Measurements from ENCODE around the gene TACC2.
"Not testable (repeated sequence)": the region's sequence is repeated elsewhere in the genome, so short reads cannot be mapped to it uniquely, and the experiment has no call there.

DNA sequence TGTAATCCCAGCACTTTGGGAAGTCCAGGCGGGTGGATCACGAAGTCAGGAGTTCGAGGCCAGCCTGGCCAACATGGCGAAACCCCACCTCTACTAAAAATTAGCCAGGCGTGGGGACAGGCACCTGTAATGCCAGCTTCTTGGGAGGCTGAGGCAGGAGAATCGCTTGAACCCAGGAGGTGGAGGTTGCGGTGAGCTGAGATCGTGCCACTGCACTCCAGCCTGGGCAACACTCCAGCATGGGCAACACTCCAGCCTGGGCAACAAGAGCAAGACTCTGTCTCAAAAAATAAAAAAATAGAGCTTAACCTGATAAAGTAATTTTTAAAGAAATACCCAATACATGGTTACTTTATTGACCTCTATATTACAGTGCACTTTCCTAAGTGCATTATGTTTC lies 19.9 kb upstream of the TACC2 start:
- TF ChIP-seq, protein P1, sequence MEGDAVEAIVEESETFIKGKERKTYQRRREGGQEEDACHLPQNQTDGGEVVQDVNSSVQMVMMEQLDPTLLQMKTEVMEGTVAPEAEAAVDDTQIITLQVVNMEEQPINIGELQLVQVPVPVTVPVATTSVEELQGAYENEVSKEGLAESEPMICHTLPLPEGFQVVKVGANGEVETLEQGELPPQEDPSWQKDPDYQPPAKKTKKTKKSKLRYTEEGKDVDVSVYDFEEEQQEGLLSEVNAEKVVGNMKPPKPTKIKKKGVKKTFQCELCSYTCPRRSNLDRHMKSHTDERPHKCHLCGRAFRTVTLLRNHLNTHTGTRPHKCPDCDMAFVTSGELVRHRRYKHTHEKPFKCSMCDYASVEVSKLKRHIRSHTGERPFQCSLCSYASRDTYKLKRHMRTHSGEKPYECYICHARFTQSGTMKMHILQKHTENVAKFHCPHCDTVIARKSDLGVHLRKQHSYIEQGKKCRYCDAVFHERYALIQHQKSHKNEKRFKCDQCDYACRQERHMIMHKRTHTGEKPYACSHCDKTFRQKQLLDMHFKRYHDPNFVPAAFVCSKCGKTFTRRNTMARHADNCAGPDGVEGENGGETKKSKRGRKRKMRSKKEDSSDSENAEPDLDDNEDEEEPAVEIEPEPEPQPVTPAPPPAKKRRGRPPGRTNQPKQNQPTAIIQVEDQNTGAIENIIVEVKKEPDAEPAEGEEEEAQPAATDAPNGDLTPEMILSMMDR (IDR thresholded peaks at IDR 0.05; ENCODE audit: insufficient read depth, low read depth, low read length), result not testable (repeated sequence)
- not testable (repeated sequence) for TF ChIP-seq EZH2 (IDR thresholded peaks at IDR 0.05; ENCODE audit: insufficient read depth, low read length)

All from astrocyte (in vitro differentiated cells and primary cell).